Measurements from ENCODE around the gene TMEM179. TPM values are rescaled to one million over a fixed set of nuclear protein-coding genes. Genes with fewer than 3 reads are reported as not detected.

TMEM179 gene
- total and polyA plus RNA-seq, 2 donors (not counting 1 experiment from before 2014, with no cell fraction given), result not detected

- no peak for TF ChIP-seq EZH2 (IDR thresholded peaks at IDR 0.05; ENCODE audit: borderline replicate concordance, insufficient read depth, low read depth, low read length, poor library complexity, severe bottlenecking)
- no peak for TF ChIP-seq CTCF (IDR thresholded peaks at IDR 0.05)
- H3K9ac ChIP-seq (ENCODE audit: low read length), result no peak overlapping the region
- H3K36me3 ChIP-seq (replicated peaks in 1 of 2; ENCODE audit: control extremely low read depth in 1 of 2, control insufficient read depth in 1 of 2, extremely low read depth in 1 of 2, insufficient read depth in 2 of 2, low read length in 1 of 2), result no peaks in the 10 kb centered on the region
- H3K27ac Mint-ChIP-seq, result no peak overlapping the region
- peaks cover 12% of the 10 kb centered on the region for H3K27me3 Mint-ChIP-seq
- H3K9me3 ChIP-seq (ENCODE audit: control extremely low read depth in 1 of 3, control insufficient read depth in 2 of 3, insufficient read depth in 1 of 3, low read length in 2 of 3), result no peaks in the 10 kb centered on the region
- no peaks in the 10 kb centered on the region for H3K27me3 ChIP-seq (replicated peaks in 1 of 4; ENCODE audit: control extremely low read depth in 1 of 4, control insufficient read depth in 3 of 4, insufficient read depth in 4 of 4, low read length in 3 of 4)
- DNase-seq (no peak), ATAC-seq (ENCODE audit: low read depth) (no peak)
- H3K9me3 Mint-ChIP-seq (ENCODE audit: insufficient read depth), result no peaks in the 10 kb centered on the region
- H3K4me3 ChIP-seq (ENCODE audit: control extremely low read depth in 1 of 5, extremely low read depth in 1 of 5, insufficient read depth in 1 of 5, low read depth in 2 of 5, low read length in 4 of 5), result no peak overlapping the region
- no peaks in the 10 kb centered on the region for H3K79me2 ChIP-seq (ENCODE audit: control insufficient read depth, insufficient read depth, low read length)
- intact Hi-C loops (cut with micrococcal nuclease), result no loop called here
- H2AFZ ChIP-seq (ENCODE audit: insufficient read depth, low read depth, low read length, poor library complexity, severe bottlenecking), result no peak overlapping the region
- H3K4me2 ChIP-seq (replicated peaks; ENCODE audit: low read depth, low read length, poor library complexity, severe bottlenecking), result no peak overlapping the region
- H3K4me3 Mint-ChIP-seq, result no peak overlapping the region
- CTCF ChIA-PET, result no interaction called here
- no peaks in the 10 kb centered on the region for H3K4me1 Mint-ChIP-seq
- WGBS (ENCODE audit: insufficient coverage), result 65% methylated on average over 7 of the region's 12 CpGs
- POLR2A ChIA-PET, result no interaction called here
- no peaks in the 10 kb centered on the region for H4K20me1 ChIP-seq (ENCODE audit: control insufficient read depth, insufficient read depth, low read length, poor library complexity, severe bottlenecking)
- no peak overlapping the region for H3K27ac ChIP-seq (ENCODE audit: low read length in 2 of 2)
- H3K4me1 ChIP-seq (ENCODE audit: control insufficient read depth in 2 of 2, insufficient read depth in 2 of 2, low read length in 2 of 2), result no peaks in the 10 kb centered on the region
These were observed 21.9 kb downstream of the TMEM179 start for GRCh38 chr14:104582662-104583061.

GRCh38 chr14:104582005-104582404 is 22.6 kb downstream of the TMEM179 start:
- H3K4me3 Mint-ChIP-seq, result no peak overlapping the region
- intact Hi-C loops (cut with micrococcal nuclease), result no loop called here
- H3K27ac ChIP-seq (ENCODE audit: low read length in 2 of 2), result no peak overlapping the region
- no peak for TF ChIP-seq EZH2 (IDR thresholded peaks at IDR 0.05; ENCODE audit: borderline replicate concordance, insufficient read depth, low read depth, low read length, poor library complexity, severe bottlenecking)
- TF ChIP-seq CTCF (IDR thresholded peaks at IDR 0.05), result no peak
- no peak for ATAC-seq (ENCODE audit: low read depth)
- no peaks in the 10 kb centered on the region for H3K4me1 ChIP-seq (ENCODE audit: control insufficient read depth in 2 of 2, insufficient read depth in 2 of 2, low read length in 2 of 2)
- no peak overlapping the region for H3K9ac ChIP-seq (ENCODE audit: low read length)
- no peaks in the 10 kb centered on the region for H3K9me3 Mint-ChIP-seq (ENCODE audit: insufficient read depth)
- ChIA-PET POLR2A (no interaction called here), CTCF (no interaction called here)
- H4K20me1 ChIP-seq (ENCODE audit: control insufficient read depth, insufficient read depth, low read length, poor library complexity, severe bottlenecking), result no peaks in the 10 kb centered on the region
- no peak for DNase-seq
- H3K79me2 ChIP-seq (ENCODE audit: control insufficient read depth, insufficient read depth, low read length), result no peaks in the 10 kb centered on the region
- no peak overlapping the region for H3K4me2 ChIP-seq (replicated peaks; ENCODE audit: low read depth, low read length, poor library complexity, severe bottlenecking)
- H3K4me1 Mint-ChIP-seq, result no peaks in the 10 kb centered on the region
- no peaks in the 10 kb centered on the region for H3K27me3 ChIP-seq (replicated peaks in 1 of 4; ENCODE audit: control extremely low read depth in 1 of 4, control insufficient read depth in 3 of 4, insufficient read depth in 4 of 4, low read length in 3 of 4)
- H2AFZ ChIP-seq (ENCODE audit: insufficient read depth, low read depth, low read length, poor library complexity, severe bottlenecking), result no peak overlapping the region
- H3K4me3 ChIP-seq (ENCODE audit: control extremely low read depth in 1 of 5, extremely low read depth in 1 of 5, insufficient read depth in 1 of 5, low read depth in 2 of 5, low read length in 4 of 5), result no peak overlapping the region
- H3K27me3 Mint-ChIP-seq, result peaks cover 12% of the 10 kb centered on the region
- 80% methylated on average over 20 of the region's 20 CpGs for WGBS (ENCODE audit: insufficient coverage)
- H3K27ac Mint-ChIP-seq, result no peak overlapping the region
- H3K36me3 ChIP-seq (replicated peaks in 1 of 2; ENCODE audit: control extremely low read depth in 1 of 2, control insufficient read depth in 1 of 2, extremely low read depth in 1 of 2, insufficient read depth in 2 of 2, low read length in 1 of 2), result no peaks in the 10 kb centered on the region
- H3K9me3 ChIP-seq (ENCODE audit: control extremely low read depth in 1 of 3, control insufficient read depth in 2 of 3, insufficient read depth in 1 of 3, low read length in 2 of 3), result no peaks in the 10 kb centered on the region

Measured in B cell (primary cell).